Cardiac muscle cell (in vitro differentiated cells and primary cell): ENCODE measurements around the gene NRXN2. TPM values are rescaled to one million over a fixed set of nuclear protein-coding genes. Genes with fewer than 3 reads are reported as not detected.

Experiments used
- DNase-seq, 2 donors: peaks; one replicate each; pipeline versions ENCODE4 v3.0.0 to v3.0.0-alpha.2; 2010 to 2017; ENCODE audit warnings: low read depth in 1 of 2, low spot score in 1 of 2
- H3K27ac ChIP-seq: fragments of 200-600 bp; sonication (generic); 2 replicates; pipeline ENCODE4 v1.5.1; 2016
- H3K27me3 ChIP-seq: fragments of 200-600 bp; sonication (generic); 2 replicates; pipeline ENCODE4 v1.6.0; 2016; ENCODE audit warnings: control low read depth
- H3K36me3 ChIP-seq: fragments of 200-600 bp; sonication (generic); 2 replicates; pipeline ENCODE4 v1.5.1; 2016; ENCODE audit warnings: control low read depth
- H3K4me1 ChIP-seq: fragments of 200-600 bp; sonication (generic); 2 replicates; pipeline ENCODE4 v1.8.1; 2017; ENCODE audit warnings: low read depth, mild to moderate bottlenecking, mixed run types
- H3K4me3 ChIP-seq: fragments of 200-600 bp; sonication (generic); 2 replicates; pipeline ENCODE4 v1.5.1; 2016; ENCODE audit warnings: mild to moderate bottlenecking
- H3K9me3 ChIP-seq: fragments of 200-600 bp; sonication (generic); 2 replicates; pipeline ENCODE4 v1.5.1; 2017; ENCODE audit warnings: low read depth, mild to moderate bottlenecking, control low read depth
- CTCF ChIP-seq: IDR thresholded peaks from 2 replicates; pipeline ENCODE4 v1.5.1; 2012; ENCODE audit warnings: low read depth, mild to moderate bottlenecking, low read length
- polyA plus RNA-seq: library from polyadenylated mRNA; unstranded; fragments of >200 nt; fragmentation: Nextera tagmentation; extraction: Ambion mirVana; gene quantifications from 2 replicates; pipeline ENCODE4 v1.2.1, GENCODE V29; 2016
- total RNA-seq: library from RNA; depleted of rRNA; stranded (reverse); fragments of >200 nt; gene quantifications from 2 replicates; pipeline ENCODE4 v1.2.3, GENCODE V29; 2016

The NRXN2 gene
- total and polyA plus RNA-seq, 2 experiments from 2014 or later: 1.2 to 1.3 TPM

DNA sequence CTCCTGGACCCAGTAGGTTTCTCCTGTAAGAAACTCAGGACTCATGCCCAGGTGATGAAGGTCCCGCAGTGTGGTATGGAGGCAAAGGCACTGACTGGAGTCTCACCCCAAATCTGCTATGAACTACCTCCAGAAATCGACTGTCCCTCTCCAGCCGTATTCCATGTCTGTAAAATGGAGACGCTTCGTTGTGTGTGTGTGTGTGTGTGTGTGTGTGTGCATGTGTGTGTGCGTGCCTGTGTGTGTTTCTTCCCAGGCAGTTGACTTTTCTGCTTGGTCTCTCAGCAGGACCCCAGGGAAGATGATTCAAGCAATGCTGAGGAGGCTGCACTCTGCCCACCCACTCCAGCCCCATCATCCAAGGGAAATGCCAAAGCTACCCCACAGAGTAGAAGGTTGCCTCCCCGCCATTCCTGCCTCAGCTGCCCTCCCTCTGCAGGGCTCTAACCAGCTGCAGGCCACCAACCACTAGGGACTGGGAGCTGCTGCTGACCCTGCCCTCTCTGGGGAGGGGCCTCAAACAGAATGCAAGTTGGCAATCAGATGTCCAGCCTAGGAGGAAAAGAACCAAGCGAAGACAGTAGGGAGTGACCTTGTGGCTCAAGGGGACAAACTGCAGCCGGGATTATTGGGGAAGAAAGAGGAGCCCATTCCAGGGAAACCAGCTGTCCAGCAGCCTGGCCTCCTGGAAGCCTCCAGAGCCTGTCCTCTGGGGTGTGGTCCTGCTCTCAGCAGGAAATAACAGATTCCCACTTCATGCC is 75.8 kb downstream of the NRXN2 start:
- no peaks in the 10 kb centered on the region for H3K4me1 ChIP-seq
- no peak overlapping the region for H3K4me3 ChIP-seq
- no peaks in the 10 kb centered on the region for H3K9me3 ChIP-seq
- TF ChIP-seq CTCF: no peak
- DNase-seq: no peak
- H3K36me3 ChIP-seq: no peaks in the 10 kb centered on the region
- peaks cover 47% of the 10 kb centered on the region for H3K27me3 ChIP-seq
- H3K27ac ChIP-seq: no peak overlapping the region

DNA sequence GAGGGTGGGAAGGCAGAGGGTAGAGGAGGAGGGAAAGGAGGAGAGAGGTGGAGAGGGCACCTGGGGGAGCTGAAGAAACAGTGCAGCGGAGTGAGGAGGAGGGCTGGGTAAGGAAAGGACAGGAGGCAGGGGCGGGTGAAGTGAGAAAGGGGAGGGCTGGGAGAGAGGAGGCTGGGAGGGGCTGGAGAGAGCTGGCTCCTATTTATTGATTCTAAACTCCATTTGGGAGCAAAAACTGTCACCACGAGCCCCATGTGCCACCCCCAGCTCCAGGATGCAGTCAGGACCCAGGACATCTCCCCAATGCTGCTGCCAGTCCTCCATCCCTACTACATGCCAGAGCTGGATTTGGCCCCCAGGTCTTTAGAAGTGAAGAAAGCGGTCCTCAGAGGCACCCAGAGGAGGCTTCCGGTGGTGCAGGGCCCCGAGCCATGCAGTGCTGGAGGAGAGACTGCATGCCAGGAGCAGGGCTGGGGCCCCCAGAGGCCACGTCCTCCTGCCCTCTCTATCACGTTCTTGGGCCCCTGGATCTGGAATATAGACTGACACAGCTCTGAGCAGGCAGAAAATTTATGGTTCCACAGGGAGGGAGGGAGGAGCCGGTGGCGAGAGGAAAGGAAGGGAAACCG is 78.2 kb downstream of the NRXN2 start:
- peak; percentile 15 for TF ChIP-seq CTCF
- DNase-seq: peak in 1 of 2 donors; percentile 21
- Histone ChIP-seq H3K27ac (no peak overlapping the region), H3K36me3 (no peaks in the 10 kb centered on the region), H3K9me3 (no peaks in the 10 kb centered on the region), H3K27me3 (peaks cover 71% of the 10 kb centered on the region), H3K4me1 (no peaks in the 10 kb centered on the region), H3K4me3 (no peak overlapping the region)

GRCh38 chr11:64643920-64644646 is 78.9 kb downstream of the NRXN2 start:
- H3K4me3 ChIP-seq: peak overlapping the region; percentile 14
- TF ChIP-seq CTCF: no peak
- no peak for DNase-seq
- no peaks in the 10 kb centered on the region for H3K36me3 ChIP-seq
- no peaks in the 10 kb centered on the region for H3K4me1 ChIP-seq
- H3K9me3 ChIP-seq: no peaks in the 10 kb centered on the region
- peaks cover 78% of the 10 kb centered on the region for H3K27me3 ChIP-seq
- H3K27ac ChIP-seq: no peak overlapping the region

DNA sequence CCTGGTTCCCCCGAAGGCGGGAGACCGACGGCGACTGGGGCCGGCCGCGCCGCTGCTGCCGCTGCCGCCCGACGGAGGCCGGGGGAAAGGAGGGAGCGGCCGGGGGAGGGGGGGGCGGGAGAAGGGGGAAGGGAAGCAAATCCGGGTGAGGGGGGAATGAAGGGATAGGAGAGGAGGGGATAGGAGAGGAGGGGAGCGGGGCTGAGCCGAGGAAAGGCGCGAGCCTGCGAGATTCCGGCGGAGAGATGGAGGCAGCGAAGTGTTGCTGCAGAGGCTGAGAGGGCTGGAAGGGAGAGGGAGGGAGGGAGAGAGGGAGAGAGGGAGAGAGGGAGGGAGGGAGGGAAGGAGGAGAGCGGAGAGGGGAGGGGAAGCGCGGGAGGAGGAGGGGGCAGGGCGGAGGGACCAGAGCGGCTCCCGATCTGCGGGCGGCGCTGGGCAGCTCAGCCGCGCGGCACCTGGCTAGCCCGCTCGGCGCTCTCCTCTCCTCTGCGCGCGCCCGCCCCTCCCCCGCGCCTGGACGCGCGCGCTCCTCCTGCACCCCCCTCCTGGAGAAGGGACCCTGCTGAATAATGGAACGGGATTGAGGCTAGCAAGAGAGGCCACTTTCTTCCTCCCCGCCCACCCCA is 79.6 kb downstream of the NRXN2 start:
- no peak for TF ChIP-seq CTCF
- H3K27me3 ChIP-seq: peaks cover 85% of the 10 kb centered on the region
- peak overlapping the region; percentile 14 for H3K4me3 ChIP-seq
- H3K27ac ChIP-seq: no peak overlapping the region
- H3K36me3 ChIP-seq: no peaks in the 10 kb centered on the region
- H3K9me3 ChIP-seq: no peaks in the 10 kb centered on the region
- peak; percentile 28 to 40 for DNase-seq
- H3K4me1 ChIP-seq: no peaks in the 10 kb centered on the region

DNA sequence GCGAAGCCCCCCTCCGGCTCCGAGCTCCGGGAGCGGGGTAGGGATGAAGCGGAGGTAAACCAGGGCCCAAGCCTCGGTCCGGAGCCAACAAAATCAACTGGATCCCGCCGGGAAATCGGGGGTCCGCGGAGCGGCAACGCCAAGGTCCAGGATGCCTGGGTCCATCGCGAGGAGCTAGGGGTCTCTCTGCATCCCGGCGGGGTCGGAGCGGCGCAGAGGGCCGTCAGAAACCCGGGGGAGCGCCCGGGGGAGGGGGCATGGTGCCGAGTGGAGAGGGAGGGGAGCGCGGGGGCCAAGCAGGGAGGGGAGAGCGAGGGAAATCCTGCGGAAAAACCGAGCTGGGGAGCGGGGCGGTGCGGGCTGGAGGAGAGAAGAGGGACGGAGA is 80.1 kb downstream of the NRXN2 start:
- Histone ChIP-seq H3K4me1 (peaks cover 4% of the 10 kb centered on the region), H3K9me3 (no peaks in the 10 kb centered on the region), H3K27ac (no peak overlapping the region), H3K4me3 (peak overlapping the region; percentile 14), H3K36me3 (no peaks in the 10 kb centered on the region), H3K27me3 (peaks cover 90% of the 10 kb centered on the region)
- DNase-seq: no peak
- no peak for TF ChIP-seq CTCF
